Mesothelial cell of epicardium (in vitro differentiated cells): ENCODE measurements around the gene LPXN. TPM values are rescaled to one million over a fixed set of nuclear protein-coding genes. Genes with fewer than 3 reads are reported as not detected.

Source experiments
- DNase-seq, 2 experiments: peaks; one replicate each; pipeline ENCODE4 v3.0.0; 2021; ENCODE audit warnings: low spot score in 2 of 2; ENCODE audit not compliant: unreplicated experiment in 2 of 2
- H3K27ac Mint-ChIP-seq: 2 replicates; pipeline ENCODE4 v1.8.0; 2021; ENCODE audit warnings: mixed read lengths
- H3K27me3 Mint-ChIP-seq: 2 replicates; pipeline ENCODE4 v1.8.0; 2021; ENCODE audit warnings: low read depth, mixed read lengths
- H3K36me3 Mint-ChIP-seq: 2 replicates; pipeline ENCODE4 v1.8.0; 2021; ENCODE audit warnings: mixed read lengths
- H3K4me1 Mint-ChIP-seq: 2 replicates; pipeline ENCODE4 v1.8.0; 2021; ENCODE audit warnings: mixed read lengths
- H3K4me3 Mint-ChIP-seq: 2 replicates; pipeline ENCODE4 v1.8.0; 2021; ENCODE audit warnings: mild to moderate bottlenecking, moderate library complexity, mixed read lengths
- H3K9me3 Mint-ChIP-seq: 2 replicates; pipeline ENCODE4 v1.8.0; 2021; ENCODE audit warnings: mixed read lengths
- CTCF ChIP-seq: fragments of 200-600 bp; sonication (generic); IDR thresholded peaks from one replicate; pipeline ENCODE4 v1.5.0; 2021; ENCODE audit warnings: antibody characterized with exemption; ENCODE audit not compliant: unreplicated experiment
- total RNA-seq: library from RNA; stranded (reverse); gene quantifications from 3 replicates; pipeline ENCODE4 v1.2.1, GENCODE V29; 2021

Gene LPXN
- total RNA-seq, 1 donor from 2014 or later = 5.8 TPM

- peaks cover 8% of the 10 kb centered on the region for H3K4me1 Mint-ChIP-seq
- H3K36me3 Mint-ChIP-seq = peaks cover 7% of the 10 kb centered on the region
- no peak for DNase-seq
- peak overlapping the region; percentile 23 for H3K27ac Mint-ChIP-seq
- no peaks in the 10 kb centered on the region for H3K27me3 Mint-ChIP-seq
- TF ChIP-seq CTCF = no peak
- H3K9me3 Mint-ChIP-seq = no peaks in the 10 kb centered on the region
- H3K4me3 Mint-ChIP-seq = no peak overlapping the region
Observed at GRCh38 chr11:58592760-58593472, 17.3 kb upstream of the LPXN start.

DNA sequence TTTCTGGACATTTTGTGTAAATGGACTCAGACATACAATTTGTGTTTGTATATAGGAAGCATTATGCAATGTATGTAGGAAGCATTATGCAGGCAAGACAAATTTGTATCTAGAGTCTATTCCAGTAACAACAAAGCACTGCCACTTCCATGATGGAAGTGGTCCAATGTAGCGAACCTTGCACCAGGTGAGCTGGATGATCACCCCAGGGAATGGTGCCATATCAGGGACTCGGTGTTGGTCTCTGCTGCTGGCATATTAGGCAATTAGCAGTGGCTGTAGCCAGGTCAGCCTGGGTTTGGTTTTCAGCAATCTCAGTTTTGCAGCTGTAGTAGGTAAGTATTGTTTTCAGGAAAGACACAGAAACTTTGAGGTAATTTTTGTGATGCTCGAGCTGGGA, 16.0 kb upstream of the LPXN start:
- Mint-ChIP-seq H3K4me1 (peaks cover 8% of the 10 kb centered on the region), H3K27ac (no peak overlapping the region), H3K36me3 (peaks cover 7% of the 10 kb centered on the region), H3K27me3 (no peaks in the 10 kb centered on the region), H3K4me3 (no peak overlapping the region), H3K9me3 (no peaks in the 10 kb centered on the region)
- DNase-seq = no peak
- no peak for TF ChIP-seq CTCF

DNA sequence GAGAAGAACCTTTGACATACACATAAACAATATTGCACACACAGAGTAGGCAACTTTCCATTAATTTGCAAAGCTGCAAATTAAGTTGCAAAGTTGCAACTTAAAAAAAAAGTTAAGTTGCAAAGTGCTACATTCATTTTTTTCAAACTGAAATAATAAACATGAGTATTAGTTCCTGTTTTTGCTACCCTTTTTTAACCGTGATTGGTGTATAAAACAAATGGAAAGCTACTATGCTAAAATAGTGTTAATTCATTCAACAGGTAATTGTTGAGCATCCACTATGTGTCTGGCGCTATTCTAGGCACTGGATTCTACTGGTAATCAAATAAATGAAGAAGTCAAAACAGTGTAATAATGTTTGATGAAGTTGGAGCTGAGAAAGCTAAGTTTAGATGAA, 11.3 kb upstream of the LPXN start:
- no peaks in the 10 kb centered on the region for H3K9me3 Mint-ChIP-seq
- no peak for DNase-seq
- TF ChIP-seq CTCF = no peak
- no peak overlapping the region for H3K27ac Mint-ChIP-seq
- peaks cover 11% of the 10 kb centered on the region for H3K4me1 Mint-ChIP-seq
- peaks cover 2% of the 10 kb centered on the region for H3K36me3 Mint-ChIP-seq
- H3K27me3 Mint-ChIP-seq = no peaks in the 10 kb centered on the region
- H3K4me3 Mint-ChIP-seq = no peak overlapping the region

DNA sequence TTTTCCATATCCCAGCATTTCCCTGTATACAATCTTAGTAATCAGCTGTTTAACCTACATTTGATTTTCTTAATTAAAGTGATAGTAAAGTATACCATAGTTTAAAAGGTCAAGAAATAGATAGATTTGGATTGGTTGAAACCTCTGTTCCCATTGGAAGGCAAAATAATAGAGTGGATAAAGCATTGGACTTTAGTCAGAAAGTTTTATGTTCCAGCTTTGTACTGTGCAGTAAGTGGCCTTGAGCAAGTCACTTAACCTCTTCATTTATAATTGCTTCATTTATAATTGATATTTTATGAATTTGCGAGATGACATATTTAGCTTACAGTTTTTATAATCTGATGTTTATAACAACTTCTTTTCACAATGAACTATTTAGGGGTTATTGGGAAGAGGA, 6.8 kb upstream of the LPXN start:
- no peaks in the 10 kb centered on the region for H3K9me3 Mint-ChIP-seq
- no peak overlapping the region for H3K4me3 Mint-ChIP-seq
- no peak for DNase-seq

DNA sequence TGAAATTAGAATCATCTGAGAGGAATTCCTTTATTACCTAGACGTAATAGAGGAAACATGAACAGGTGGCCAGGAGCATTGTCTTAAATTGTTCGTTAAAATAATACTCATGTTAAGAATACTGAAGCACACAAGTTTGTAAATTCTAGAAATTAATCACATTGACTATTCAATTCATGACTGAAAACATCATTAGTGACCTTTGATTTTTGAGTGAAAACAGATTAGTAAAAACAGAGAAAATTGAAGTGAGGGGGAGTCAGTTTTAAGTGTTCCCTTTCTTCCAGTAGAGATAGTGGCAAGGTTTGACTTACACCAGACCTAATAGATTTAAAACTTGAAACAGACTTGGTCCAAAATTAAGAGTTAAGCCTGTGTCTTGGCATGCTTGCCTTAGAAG, 4.7 kb upstream of the LPXN start:
- peaks cover 39% of the 10 kb centered on the region for H3K4me1 Mint-ChIP-seq
- H3K27ac Mint-ChIP-seq = peak overlapping the region; percentile 99
- H3K36me3 Mint-ChIP-seq = no peaks in the 10 kb centered on the region
- H3K27me3 Mint-ChIP-seq = no peaks in the 10 kb centered on the region
- H3K4me3 Mint-ChIP-seq = peak overlapping the region; percentile 97
- no peak for DNase-seq
- TF ChIP-seq CTCF = no peak
- H3K9me3 Mint-ChIP-seq = no peaks in the 10 kb centered on the region

More for the DNA sequence above, 6.8 kb upstream of the LPXN start:
- Mint-ChIP-seq H3K27me3 (no peaks in the 10 kb centered on the region), H3K4me1 (peaks cover 28% of the 10 kb centered on the region), H3K27ac (no peak overlapping the region), H3K36me3 (no peaks in the 10 kb centered on the region)
- TF ChIP-seq CTCF = no peak
